Stimulated activated CD8-positive, alpha-beta memory T cell treated with anti-CD3 and anti-CD28 coated beads, Interleukin-15, amount 100 ng/mL, for 24 hours (primary cell): ENCODE data around the gene RTN1.

Experiments used
- DNase-seq: peaks from one replicate; pipeline ENCODE4 v3.0.0-alpha.2; 2020; ENCODE audit warnings: low read depth

Gene RTN1

DNA sequence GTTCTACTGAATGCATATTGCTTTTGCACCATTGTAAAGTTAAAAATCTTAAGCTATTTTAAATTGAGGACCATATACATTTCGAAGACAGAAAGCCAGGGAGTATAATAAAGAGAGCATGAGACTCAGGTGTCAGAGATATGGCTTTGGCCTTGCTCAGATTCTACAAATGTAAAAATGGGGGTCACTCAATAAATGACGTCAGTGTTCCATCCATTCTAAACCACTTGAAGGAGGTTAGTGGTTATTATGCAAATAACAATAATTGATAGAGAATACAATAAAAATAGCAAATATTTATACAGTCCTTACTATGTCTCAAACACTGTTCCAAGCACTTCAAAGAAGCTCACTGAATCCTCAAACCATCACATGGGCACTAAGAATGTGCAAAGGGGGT, 20.1 kb downstream of the RTN1 start:
- DNase-seq: no peak

- no peak for DNase-seq
These were observed 21.0 kb downstream of the RTN1 start for GRCh38 chr14:59849411-59850130.

- DNase-seq: no peak
These were observed 21.9 kb downstream of the RTN1 start for GRCh38 chr14:59848671-59849070.

GRCh38 chr14:59847711-59848110, 22.9 kb downstream of the RTN1 start:
- no peak for DNase-seq

GRCh38 chr14:59846595-59846994, 24.0 kb downstream of the RTN1 start:
- DNase-seq: no peak

- no peak for DNase-seq
These were observed 25.3 kb downstream of the RTN1 start for GRCh38 chr14:59845245-59845644.

DNA sequence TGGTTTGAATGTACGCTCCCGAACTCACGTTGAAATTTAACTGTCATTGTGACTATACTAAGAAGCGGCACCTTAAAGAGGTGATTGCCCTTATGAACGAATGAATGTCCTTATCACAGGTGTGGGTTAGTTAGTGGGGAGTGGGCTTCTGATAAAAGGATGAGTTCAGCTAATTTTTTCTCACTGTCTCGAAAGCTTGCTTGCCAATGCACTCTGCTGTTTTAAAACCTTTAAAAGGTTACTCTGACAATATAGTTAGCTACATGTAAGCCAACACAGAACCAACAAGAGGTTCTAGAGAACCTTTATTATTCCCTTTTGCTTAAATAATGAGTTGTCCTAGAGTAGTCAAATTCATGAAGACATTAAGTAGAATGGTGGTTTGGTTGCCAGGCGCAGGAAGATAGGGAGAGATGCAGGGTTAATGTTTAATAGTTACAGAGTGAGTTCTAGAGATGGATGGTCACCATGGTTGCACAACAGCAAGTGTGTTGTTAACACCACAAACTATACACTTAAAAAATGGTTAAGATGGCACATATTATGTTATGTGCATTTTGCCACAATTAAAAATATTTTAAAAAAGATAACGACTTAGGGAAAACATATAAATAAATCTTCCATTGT, 26.3 kb downstream of the RTN1 start:
- DNase-seq: no peak

- DNase-seq: no peak
These were observed 34.5 kb downstream of the RTN1 start for GRCh38 chr14:59836116-59836515.

DNA sequence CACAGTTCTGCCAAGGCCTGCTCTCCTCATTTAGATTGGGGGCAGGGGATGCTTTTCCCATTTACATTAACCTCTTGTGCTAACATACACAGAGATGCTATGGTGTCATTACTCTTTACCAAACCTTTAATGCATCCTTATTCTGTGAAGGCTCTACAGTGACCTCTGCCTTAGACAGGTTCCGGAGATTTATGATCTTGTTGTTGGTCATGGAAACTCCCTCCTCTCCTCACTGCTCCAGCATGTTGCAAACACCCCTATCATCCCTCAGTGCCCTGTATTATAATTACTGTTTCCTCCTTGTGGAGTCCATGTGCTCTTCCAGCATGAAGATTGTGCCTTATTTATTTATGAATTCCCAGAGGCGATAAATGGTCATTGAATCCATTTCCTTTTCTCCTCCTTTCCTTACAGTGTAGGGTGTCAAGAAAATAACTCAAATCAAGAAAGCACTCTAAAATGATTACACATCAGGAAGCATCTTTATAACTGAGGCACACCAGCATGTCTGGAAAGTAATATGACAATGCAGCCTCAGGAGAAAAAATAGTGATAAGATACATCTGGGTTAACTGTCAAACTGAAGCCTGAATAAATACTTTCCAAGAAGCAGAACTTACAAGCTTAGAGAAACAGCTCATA, 37.8 kb downstream of the RTN1 start:
- DNase-seq: no peak

DNA sequence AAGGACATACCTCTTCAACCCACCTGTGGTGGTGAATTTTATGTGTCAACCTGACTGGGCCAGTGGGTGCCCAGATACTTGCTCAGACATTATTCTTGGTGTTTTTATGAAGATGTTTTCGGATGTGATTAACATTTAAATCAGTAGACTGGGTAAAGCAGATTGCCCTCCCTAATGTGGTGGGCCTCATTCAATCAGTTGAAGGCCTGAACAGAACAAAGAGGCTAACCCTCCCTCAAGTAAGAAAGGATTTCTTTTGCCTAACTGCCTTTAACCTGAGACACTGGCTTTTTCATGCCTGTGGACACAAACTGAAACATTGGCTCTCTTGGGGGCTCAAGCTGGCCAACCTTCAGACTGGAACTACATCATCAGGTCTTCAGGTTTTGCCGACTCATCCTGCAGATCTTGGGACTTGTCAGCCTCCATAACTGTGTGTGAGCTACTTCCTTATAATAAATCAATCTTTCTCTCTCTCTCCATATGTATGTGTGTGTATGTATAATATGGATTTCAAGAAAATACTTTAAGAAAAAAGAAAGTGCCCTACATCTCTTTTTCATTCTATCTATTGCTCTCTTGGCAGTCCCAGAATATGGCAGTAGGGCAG, 39.4 kb downstream of the RTN1 start:
- no peak for DNase-seq

- no peak for DNase-seq
These were observed 40.2 kb downstream of the RTN1 start for GRCh38 chr14:59830338-59830734.

DNA sequence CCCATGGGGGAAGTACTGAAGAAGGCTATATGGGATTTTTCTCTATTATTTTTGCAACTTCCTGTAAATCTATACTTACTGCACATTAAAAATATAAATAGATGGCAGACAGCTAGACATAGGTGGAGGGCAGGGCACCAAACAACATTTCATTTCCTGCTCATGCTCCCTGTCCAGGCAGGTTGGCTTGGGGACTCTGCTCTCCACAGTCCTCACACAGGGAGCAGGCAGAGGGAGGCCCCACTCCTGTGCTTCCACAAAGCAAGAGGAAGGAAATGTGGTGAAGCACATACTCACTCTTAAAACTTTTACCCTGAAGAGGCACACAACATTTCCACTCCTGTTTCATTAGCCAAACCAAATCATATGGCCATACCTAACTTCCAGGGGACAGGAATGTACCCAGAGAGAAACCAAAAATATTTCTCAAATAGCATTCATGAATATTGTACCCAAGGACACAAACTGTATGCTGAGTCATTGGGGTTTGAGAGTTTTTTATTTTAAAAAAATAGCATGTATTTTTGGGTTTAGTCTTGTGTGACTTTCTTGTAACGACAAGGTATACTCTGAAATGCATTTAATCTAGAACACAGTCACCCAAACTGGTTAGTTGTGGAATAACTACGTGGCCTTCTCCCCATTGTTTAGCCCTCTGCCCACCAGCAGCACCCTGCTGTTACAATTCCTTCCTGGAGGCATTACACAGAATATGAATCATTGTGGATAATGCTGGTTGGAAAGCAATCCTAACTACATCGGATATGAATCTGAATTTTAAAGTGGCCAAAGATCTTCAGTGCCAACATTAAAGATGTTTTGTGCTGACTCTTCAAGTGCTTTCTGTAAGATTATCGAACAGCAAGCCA, 40.9 kb downstream of the RTN1 start:
- no peak for DNase-seq

- DNase-seq: no peak
These were observed 42.3 kb downstream of the RTN1 start for GRCh38 chr14:59828276-59828675.

DNA sequence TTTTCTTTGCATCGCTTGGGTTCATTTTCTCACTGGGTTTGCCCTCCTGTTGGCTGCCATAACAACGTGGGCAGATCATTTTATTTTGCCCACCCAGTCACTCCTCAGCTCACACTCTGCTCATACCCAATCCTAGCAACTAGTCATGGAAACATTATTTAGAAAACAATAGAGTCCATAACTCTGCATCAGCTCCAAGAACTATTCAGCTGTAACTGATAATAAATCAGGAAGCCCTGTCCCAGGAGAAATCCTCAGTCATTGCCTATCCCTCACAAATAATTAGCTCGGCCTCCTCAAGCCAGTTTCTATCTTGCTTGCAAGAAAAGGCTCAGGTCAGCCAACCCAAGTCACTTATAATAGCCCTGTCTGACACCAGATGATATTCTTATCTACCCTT, 43.2 kb downstream of the RTN1 start:
- DNase-seq: no peak

GRCh38 chr14:59826150-59826549, 44.4 kb downstream of the RTN1 start:
- no peak for DNase-seq

- DNase-seq: no peak
These were observed 47.4 kb downstream of the RTN1 start for GRCh38 chr14:59823179-59823578.

DNA sequence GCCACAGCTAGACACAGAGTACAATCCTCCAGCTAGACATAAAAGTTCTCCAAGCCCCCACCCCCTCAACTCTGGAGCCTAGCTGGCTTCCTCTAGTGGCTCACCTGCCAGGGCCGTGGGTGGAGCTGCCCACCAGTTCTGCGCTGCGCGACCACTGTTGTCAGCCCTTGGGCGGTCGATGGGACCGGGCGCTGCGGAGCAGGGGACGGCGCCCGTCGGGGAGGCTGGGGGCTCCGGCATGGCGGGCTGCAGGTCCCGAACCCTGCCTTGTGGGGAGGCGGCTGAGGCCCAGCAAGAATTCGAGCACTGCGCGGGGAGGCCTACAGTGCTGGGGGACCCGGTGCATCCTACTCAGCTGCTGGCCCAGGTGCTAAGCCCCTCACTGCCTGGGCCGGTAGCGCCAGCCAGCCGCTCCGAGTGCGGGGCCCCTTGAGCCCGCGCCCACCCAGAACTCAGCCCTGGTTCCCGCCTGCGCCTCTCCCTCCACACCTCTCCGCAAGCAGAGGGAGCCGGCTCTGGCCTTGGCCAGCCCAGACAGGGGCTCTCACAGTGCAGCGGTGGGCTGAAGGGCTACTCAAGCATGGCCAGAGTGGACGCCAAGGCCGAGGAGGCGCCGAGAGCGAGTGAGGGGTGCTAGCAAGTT, 51.0 kb downstream of the RTN1 start:
- DNase-seq: no peak

DNA sequence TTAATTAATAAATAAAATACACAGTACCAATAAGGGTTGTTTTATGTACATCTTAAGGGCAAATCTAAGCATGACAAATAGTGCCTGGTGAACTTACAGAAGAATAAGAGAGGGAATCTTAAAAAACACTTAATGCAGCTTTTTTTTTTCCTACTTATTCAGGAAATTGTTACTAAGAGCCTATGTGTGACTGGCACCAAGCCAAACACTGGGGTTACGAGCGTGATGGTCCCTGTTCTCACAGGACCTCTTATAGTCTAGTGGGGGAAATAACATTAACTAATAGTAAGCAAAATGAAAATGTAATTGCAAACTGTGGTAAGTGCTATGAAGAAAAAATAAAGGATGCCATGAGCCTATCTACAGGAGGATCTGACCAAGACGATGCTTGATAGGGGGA, 53.6 kb downstream of the RTN1 start:
- no peak for DNase-seq

DNA sequence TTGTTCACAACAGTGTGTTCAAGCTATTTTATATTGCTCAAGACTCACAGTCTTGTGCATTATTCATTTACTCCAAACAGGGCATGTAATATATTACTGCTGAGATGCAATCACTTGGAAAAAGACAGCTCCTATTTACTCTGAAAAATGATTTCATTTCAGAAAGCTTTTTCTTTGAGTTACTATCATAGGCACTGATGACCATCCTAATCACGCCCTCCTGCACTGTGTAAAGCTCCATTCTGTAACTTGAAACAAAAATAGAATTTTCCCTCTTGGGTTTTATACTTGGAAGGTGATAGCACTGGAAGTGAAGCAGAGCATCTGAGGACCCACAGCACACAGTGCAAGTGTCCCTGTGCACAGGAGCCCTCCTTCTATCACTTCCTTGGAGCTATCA, 55.6 kb downstream of the RTN1 start:
- no peak for DNase-seq

DNA sequence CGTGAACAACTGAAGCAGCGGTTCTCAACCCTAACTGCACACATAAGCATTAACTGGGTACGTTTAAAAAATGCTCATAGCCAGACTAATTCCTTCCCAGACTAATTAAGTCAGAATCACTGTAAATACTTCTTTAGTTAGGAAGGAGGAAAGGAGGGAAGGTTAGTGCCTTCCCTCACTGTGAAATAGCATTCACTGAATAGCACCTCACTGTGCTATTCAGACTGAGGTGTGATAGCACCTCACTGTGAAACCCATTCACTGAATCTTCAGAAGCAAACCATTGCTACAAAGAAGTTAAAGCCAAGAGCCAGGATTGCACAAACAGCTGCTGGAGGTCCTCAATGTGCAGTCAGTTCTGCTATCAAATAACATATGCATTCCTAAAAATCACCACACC, 58.8 kb downstream of the RTN1 start:
- DNase-seq: no peak

DNA sequence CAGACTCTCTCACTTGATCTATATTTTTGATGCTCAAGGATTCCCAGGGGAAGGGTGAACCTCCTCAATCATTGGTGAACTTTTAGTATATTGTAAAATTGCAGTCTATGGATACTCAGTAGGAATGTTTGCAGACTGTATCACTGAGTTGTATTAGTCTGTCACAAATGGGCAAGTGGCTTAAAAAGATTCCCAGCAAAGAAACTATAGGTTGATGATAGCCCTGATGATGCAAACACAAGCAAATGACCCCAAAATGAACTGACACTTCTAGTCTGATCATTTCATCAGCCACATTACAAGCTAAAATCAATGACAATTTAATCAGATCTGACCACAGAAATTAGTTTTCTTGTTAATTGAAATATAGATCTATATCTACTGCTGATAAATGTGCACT, 59.5 kb downstream of the RTN1 start:
- no peak for DNase-seq
